Progenitor cell of endocrine pancreas (in vitro differentiated cells): ENCODE data around the gene ZBTB2. TPM values are rescaled to one million over a fixed set of nuclear protein-coding genes. Genes with fewer than 3 reads are reported as not detected.

Experiments used
- DNase-seq: peaks from one replicate; pipeline ENCODE4 v3.0.0; 2021; ENCODE audit warnings: low spot score; ENCODE audit not compliant: unreplicated experiment
- H3K27ac Mint-ChIP-seq: 2 replicates; pipeline ENCODE4 v1.8.0; 2021; ENCODE audit warnings: mild to moderate bottlenecking, moderate library complexity, mixed read lengths
- H3K27me3 Mint-ChIP-seq: 2 replicates; pipeline ENCODE4 v1.8.0; 2021; ENCODE audit warnings: mixed read lengths
- H3K36me3 Mint-ChIP-seq: 2 replicates; pipeline ENCODE4 v1.8.0; 2022; ENCODE audit warnings: mixed read lengths; ENCODE audit not compliant: insufficient read depth
- H3K4me1 Mint-ChIP-seq: 2 replicates; pipeline ENCODE4 v1.8.0; 2021; ENCODE audit warnings: low read depth, mixed read lengths
- H3K4me3 Mint-ChIP-seq: 2 replicates; pipeline ENCODE4 v1.8.0; 2021; ENCODE audit warnings: low read depth, mild to moderate bottlenecking, moderate library complexity, mixed read lengths
- H3K9me3 Mint-ChIP-seq: 2 replicates; pipeline ENCODE4 v1.8.0; 2021; ENCODE audit warnings: low read depth, mixed read lengths
- total RNA-seq: library from RNA; stranded (reverse); gene quantifications from 2 replicates; pipeline ENCODE4 v1.2.1, GENCODE V29; 2021
- TF ChIP-seq, protein P1 (sequence below): fragments of 200-600 bp; sonication (generic); IDR thresholded peaks from one replicate; pipeline ENCODE4 v1.5.0; 2021; ENCODE audit warnings: antibody characterized with exemption, mild to moderate bottlenecking; ENCODE audit not compliant: unreplicated experiment

ZBTB2 gene
- total RNA-seq, 1 donor from 2014 or later, result 15.2 TPM

DNA sequence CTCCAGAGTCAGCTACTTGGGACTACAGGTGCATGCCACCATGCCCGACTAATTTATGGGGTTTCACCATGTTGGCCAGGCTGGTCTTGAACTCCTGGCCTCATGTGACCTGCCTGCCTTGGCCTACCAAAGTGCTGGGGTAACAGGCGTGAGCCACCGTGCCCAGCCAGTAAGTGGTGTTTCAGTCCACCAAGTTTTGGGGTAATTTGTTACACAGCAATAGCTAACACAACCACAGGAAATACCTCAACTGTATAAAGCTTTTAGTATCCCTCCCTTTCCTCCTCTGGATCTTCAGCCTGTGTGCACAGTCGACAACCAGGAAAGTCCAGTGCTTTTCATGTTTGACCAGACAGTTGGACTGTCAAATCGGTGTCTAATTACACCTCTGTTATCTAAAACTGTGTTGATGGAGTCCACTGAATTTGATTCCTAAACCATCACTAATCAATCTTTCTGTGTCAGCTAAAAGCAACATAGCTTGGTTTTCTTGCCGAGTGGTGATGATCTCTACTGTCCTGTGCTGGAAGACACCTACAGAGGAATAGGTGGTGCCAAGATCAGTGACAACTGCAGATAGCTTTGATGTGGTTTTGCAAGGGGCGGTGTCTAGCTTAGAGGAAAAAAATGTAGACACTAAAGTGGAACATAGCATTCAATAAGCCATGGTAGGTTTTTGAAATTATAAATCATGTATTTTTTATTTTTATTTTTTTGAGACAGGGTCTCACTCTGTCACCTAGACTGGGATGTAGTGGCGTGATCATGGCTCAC lies 22.2 kb upstream of the ZBTB2 start:
- H3K27me3 Mint-ChIP-seq, result no peaks in the 10 kb centered on the region
- DNase-seq, result no peak
- H3K4me1 Mint-ChIP-seq, result no peaks in the 10 kb centered on the region
- TF ChIP-seq, protein P1, sequence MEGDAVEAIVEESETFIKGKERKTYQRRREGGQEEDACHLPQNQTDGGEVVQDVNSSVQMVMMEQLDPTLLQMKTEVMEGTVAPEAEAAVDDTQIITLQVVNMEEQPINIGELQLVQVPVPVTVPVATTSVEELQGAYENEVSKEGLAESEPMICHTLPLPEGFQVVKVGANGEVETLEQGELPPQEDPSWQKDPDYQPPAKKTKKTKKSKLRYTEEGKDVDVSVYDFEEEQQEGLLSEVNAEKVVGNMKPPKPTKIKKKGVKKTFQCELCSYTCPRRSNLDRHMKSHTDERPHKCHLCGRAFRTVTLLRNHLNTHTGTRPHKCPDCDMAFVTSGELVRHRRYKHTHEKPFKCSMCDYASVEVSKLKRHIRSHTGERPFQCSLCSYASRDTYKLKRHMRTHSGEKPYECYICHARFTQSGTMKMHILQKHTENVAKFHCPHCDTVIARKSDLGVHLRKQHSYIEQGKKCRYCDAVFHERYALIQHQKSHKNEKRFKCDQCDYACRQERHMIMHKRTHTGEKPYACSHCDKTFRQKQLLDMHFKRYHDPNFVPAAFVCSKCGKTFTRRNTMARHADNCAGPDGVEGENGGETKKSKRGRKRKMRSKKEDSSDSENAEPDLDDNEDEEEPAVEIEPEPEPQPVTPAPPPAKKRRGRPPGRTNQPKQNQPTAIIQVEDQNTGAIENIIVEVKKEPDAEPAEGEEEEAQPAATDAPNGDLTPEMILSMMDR, result no peak
- H3K27ac Mint-ChIP-seq, result peak overlapping the region; percentile 5
- H3K9me3 Mint-ChIP-seq, result peaks cover 3% of the 10 kb centered on the region
- peaks cover 49% of the 10 kb centered on the region for H3K36me3 Mint-ChIP-seq
- H3K4me3 Mint-ChIP-seq, result no peak overlapping the region

DNA sequence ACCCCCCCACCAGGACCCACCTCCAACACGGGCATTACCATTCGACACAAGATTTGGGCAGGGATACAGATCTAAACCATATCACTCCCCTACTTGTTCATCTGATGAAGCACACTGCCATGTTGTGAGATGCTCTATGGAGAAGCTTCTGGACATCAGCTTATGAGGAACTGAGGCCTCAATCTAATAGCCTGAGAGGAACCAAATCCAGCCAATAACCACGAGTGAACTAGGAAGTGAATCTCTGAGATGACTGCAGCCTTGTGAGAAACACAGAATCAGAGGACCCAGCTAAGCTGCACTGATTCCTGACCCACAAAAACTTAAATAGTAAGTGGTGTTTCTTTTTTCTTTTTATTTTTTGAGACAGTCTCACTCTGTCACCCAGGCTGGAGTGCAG lies 21.6 kb upstream of the ZBTB2 start:
- Mint-ChIP-seq H3K4me1 (no peaks in the 10 kb centered on the region), H3K27ac (no peak overlapping the region), H3K9me3 (peaks cover 3% of the 10 kb centered on the region), H3K27me3 (no peaks in the 10 kb centered on the region), H3K36me3 (peaks cover 49% of the 10 kb centered on the region), H3K4me3 (no peak overlapping the region)
- no peak for DNase-seq
- TF ChIP-seq, protein P1, result no peak

DNA sequence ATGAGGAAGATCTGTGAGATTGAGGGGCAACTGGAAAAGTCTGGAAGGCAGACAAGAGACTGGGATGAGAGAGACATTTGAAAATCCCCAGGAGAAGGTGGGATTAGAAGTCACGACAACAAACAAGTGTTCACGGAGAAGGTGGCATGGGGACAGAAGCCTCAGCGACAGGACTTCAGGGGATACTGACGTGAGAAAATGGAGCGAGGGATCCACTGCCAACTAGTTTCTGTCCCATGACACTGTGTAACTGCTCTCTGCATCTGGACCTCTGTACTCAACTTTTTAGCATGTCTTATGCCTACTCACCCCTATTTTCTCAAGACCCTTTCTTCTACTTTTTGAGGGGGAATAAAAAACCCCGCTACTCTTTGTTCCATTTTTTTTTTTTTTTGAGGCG lies 18.3 kb upstream of the ZBTB2 start:
- TF ChIP-seq, protein P1, result no peak
- peaks cover 47% of the 10 kb centered on the region for H3K36me3 Mint-ChIP-seq

DNA sequence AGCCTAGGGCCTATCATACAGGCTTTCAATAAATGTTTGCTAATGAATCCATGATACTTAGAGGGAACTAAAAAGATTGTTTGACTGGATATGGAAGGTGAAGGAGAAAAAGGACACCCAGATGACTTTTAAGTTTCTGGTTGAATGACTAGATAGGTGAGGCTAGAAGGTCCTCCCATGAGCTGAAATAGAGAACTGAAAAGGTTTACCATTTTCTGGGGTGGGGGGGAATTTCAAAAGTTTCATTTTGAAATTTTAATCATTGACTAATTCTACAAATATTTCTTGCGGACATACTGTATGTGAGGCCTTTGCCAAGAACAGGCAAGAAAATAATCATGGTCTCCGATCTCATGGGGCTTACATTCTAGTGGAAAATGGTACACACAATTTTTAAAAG lies 17.9 kb upstream of the ZBTB2 start:
- H3K27me3 Mint-ChIP-seq, result no peaks in the 10 kb centered on the region

More for the DNA sequence above, 18.3 kb upstream of the ZBTB2 start:
- Mint-ChIP-seq H3K27ac (no peak overlapping the region), H3K4me3 (no peak overlapping the region), H3K9me3 (peaks cover 3% of the 10 kb centered on the region), H3K27me3 (no peaks in the 10 kb centered on the region), H3K4me1 (peaks cover 2% of the 10 kb centered on the region)
- no peak for DNase-seq

DNA sequence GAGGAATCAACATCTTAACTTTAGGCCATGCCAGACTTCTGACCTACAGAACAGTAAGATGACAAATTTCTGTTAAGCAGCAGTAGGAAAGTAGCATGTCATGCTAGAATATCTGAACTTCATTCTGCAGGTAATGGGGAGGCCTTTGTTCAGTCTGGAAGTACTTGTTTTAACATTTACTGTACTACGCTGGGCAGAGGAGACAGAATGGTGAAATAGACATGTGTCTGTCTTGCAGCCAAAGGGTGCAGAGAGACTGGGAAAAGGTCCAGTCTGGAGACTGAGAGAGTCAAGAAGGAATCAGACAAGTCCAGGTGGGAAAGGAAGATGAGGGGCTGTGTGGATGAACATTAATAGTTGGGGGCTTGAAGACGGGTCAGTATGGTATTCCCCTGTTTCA lies 17.5 kb upstream of the ZBTB2 start:
- TF ChIP-seq, protein P1, result no peak
- peak overlapping the region; percentile 30 for H3K27ac Mint-ChIP-seq

More for the DNA sequence above, 17.9 kb upstream of the ZBTB2 start:
- Mint-ChIP-seq H3K36me3 (peaks cover 45% of the 10 kb centered on the region), H3K27ac (peak overlapping the region; percentile 30), H3K4me1 (peaks cover 2% of the 10 kb centered on the region), H3K4me3 (no peak overlapping the region), H3K9me3 (peaks cover 3% of the 10 kb centered on the region)
- TF ChIP-seq, protein P1, result no peak
- no peak for DNase-seq

More for the DNA sequence above, 17.5 kb upstream of the ZBTB2 start:
- Mint-ChIP-seq H3K4me3 (no peak overlapping the region), H3K36me3 (peaks cover 44% of the 10 kb centered on the region), H3K4me1 (peaks cover 2% of the 10 kb centered on the region), H3K9me3 (peaks cover 3% of the 10 kb centered on the region), H3K27me3 (no peaks in the 10 kb centered on the region)
- no peak for DNase-seq
